ENCODE data around the gene TMEM43. TPM values are rescaled to one million over a fixed set of nuclear protein-coding genes. Genes with fewer than 3 reads are reported as not detected.

The TMEM43 gene
- total RNA-seq, 1 donor from 2014 or later, result 98.2 TPM

DNA sequence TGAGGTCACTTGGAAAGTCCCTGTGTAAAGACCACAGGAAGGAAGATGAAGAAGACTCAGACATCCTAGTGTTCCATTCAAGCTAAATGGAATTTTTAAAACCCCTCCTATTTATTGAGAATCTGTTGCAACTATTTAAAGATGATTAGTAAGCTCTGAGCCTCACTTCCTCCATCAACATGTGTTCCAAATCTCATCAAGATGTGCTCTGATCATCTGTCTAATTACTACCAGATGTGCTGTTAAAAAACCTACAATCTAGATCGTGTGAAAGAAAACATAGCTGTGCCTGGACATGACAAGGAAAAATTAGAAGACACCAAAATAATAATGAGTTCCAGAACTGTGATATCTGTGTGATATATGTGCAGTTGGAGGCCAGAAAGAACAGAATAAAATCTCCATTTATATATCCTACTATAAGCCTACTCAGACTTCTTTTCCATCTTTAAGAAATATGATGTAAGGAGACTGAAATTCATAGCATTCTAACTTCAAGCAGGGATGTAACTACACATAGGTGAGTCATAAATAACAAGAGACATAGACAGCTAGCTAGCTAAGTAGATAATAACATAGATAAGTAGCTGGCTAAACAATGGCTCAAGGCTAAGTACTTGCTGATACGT lies 45.8 kb downstream of the TMEM43 start:
- no peak for DNase-seq (ENCODE audit: extremely low read depth, low read depth, low spot score)

DNA sequence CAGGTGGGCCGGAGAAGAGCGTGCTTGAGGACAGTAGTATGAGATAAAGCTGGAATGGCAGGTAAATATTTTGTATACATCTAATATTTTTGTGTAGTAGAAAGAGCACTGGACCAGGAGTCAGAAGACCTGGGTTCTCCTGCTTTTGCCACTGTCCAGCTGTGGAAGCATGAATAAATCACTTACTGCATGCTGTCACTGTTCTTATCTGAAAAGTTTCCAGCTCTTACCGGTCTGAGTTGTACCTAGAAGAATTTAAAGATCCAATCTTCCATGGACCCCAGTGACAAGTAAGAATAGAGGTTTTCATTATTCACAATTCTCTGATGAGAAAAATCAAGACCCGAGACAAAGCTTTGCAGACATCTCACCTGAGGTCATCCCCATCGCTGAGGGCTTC lies 47.6 kb downstream of the TMEM43 start:
- DNase-seq (ENCODE audit: extremely low read depth, low read depth, low spot score), result no peak

DNA sequence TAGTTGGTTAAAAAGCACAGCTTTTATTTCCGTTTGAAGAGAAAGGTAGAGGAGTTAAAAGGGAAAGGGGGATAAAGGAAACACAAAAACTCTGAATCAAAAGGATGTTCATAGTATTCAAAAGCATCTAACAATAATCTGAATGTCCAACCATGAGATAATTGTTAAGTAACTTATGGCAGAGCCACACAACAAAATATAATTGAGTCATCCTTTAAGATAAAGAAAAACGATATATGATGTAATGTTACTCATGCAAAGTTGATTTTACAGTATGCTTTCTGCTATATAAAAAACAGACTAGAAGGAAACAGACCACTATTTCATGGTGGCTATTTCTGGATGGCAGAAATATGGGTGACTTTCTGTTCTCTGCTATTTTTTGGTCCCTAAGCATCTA lies 49.6 kb downstream of the TMEM43 start:
- no peak for DNase-seq (ENCODE audit: extremely low read depth, low read depth, low spot score)

DNA sequence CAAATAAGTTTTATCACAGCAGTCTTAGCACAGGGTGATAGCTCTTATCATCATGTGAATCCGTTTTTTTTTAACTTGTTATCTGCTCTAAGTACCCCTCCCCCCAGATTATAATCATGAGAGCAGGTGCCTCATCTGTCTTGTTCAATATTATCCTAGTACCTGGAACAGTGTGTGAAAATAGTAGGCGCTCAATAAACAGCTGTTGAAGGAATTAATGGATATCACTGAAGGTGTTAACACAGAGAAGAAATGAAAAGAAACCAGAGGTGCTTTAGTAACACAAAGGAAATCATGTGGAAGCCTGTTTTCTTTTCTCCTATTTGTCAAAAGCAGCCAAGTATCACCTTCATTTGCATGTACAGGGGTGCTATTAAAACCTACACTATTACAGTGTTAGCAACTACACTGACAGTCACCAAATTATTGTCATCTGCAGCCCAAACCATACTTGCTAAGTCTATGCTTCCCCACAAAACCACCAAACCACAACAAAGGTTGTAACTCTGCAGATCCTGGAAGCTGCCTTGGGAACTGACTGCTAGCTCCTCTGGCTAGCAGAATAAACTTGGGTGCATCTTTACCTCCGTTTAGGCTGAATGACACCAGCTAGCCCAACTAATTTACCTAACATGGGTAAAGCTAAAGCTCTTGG lies 50.7 kb downstream of the TMEM43 start:
- no peak for DNase-seq (ENCODE audit: extremely low read depth, low read depth, low spot score)

DNA sequence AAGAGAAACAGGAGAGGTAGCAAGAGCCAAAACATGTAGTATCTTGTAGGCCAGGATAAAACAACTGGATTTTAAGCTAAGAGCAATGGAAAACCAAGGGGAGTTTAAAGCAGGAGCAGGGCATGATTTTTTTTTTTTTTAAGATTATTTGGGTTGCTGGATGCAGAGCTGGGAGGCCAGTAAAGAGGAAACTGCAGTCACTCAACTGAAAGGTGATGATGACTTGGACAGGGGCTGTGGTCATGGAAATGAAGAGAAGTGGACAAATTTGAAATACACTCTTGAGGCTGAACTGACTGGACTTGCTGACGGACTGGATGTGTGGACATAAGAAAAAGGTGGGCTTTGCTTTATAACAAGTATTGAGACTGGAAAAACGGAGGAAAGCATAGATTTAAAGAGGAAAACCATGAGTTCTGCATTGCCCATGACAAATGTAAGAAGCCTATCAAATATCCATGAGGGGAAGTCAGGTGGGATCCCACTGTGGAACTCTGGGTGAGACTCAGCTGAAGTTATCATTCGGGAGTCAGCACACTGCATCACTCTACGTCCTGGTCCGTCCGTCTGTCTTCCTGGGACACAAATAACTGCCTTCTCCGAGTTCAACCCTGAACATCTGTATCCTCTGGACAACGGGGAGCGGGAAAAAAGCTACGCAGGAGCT lies 52.9 kb downstream of the TMEM43 start:
- no peak for DNase-seq (ENCODE audit: extremely low read depth, low read depth, low spot score)

DNA sequence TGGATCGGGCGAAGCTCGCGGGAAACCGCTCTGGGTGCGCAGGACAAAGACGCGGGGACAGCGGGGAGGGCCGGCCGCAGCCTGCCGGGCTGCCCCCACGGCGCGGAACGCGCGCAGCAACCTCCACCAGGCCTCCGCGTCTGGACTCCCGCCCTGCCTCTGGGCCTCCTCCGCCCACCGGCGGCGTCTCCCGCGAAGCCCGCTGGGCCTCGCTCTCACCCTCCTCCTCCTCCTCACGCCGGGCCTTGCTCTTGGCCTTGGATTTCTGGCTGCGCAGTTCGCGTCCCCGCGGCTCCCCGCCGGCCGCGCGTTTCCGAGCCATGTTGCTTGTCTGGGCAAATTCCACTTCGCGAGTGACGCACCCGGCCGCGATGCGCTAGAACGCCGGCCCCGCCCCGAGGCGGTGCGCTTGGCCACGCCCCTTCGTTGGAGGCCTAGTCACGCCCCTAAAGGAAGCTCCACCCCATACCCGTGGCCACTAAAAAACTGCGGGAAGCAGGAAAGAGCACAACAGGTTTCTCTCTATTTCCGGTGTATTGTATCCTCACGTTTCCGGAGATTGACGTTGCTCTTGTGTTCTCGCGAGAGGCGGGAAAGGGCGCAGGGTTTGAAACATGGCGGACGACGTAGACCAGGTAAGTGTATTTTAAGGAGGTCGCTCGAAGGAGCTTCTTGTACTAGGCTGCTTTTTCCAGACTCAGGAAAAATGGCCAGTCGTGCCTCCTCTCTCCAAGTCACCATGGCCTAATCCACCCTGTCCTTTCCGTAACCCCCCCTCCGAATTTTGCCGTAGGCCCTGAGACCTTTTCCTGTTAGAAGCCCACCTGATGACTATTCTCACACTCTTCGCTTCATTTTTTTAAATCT lies 53.6 kb downstream of the TMEM43 start, which contains the start of the genes LSM3 and XPC:
Gene LSM3 (plus strand): TSS at position 571 of the 867 bp plus-strand sequence. CDS start 44 bp downstream, at position 615.
Gene XPC (minus strand): TSS at position 355 of the 867 bp plus-strand sequence. CDS start 33 bp downstream, at position 322.
- DNase-seq (ENCODE audit: extremely low read depth, low read depth, low spot score), result peak; percentile 98

DNA sequence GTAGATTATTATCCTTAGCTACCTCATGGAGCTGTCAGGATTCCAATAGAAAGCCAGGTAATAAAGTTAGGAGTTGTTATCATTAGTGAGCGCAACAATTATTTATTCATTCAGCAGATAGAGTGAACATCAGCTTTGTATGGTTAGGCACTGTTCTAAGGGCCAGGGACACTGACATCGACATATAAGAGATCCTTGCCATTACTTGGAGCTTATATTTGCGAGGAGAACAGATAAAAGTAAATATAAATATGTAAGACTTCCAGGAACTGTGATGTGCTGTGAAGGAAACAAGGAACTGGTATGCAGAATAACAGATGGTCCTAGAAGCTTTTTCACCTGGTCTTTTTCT lies 54.2 kb downstream of the TMEM43 start:
- no peak for DNase-seq (ENCODE audit: extremely low read depth, low read depth, low spot score)

DNA sequence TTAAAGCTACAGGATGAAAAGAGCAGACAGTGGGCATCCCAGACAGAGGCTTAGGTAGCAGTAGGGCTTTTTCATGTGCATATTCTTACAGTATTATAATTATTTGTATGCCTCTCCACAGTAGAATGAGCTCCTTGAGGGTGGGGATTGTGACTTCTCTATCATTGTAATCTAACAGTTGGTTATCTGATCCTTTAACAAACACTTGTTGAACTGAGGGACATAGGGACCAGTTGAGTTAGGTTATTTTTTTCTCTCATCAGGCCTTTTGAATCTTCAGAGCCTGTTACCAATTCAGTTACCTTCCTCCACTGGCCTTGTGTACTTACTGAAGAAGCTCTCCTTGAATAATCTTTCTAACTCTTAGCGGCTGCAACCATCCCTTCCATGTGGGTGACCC lies 54.9 kb downstream of the TMEM43 start:
- no peak for DNase-seq (ENCODE audit: extremely low read depth, low read depth, low spot score)

DNA sequence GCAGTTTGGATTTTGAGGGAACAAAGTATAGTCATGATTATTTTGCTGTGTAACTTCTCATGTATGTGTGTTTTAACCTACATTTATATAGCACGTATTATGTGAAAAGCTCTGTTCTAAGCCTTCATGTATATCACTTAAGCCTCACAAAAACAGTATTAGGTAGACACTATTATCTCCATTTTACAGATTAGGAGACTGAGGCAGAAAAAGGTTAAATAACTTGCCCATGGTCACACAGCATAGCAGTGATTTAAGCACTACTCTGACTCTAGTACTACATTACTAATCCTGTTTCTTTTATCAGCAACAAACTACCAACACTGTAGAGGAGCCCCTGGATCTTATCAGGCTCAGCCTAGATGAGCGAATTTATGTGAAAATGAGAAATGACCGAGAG lies 56.4 kb downstream of the TMEM43 start:
- DNase-seq (ENCODE audit: extremely low read depth, low read depth, low spot score), result no peak

DNA sequence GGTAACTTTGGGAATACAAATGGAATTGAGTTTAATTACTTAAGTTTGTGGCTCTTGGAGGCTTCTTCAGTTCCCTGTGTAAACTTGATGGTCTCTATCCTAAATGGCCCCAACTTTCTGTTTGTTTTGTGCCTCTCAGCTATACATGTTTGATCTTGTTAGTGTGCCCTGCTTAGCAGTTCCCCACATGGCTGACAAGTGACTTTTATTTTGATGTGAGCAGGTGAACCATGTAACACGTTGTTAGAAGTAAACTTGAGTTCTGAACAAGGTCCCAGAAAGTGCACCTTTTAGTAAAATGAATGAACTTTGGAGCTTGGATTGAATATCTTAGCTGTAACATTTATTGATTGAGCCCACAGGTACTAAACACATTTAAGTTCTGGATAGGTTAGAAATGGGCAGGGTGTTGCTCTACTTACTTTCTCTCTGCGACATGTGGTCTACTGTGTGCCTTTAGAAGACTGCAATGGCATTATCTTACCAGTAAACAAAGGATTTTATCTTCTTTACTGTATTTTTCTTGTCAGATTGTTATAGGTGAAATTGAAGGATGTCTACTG lies 58.2 kb downstream of the TMEM43 start:
- DNase-seq (ENCODE audit: extremely low read depth, low read depth, low spot score), result no peak

DNA sequence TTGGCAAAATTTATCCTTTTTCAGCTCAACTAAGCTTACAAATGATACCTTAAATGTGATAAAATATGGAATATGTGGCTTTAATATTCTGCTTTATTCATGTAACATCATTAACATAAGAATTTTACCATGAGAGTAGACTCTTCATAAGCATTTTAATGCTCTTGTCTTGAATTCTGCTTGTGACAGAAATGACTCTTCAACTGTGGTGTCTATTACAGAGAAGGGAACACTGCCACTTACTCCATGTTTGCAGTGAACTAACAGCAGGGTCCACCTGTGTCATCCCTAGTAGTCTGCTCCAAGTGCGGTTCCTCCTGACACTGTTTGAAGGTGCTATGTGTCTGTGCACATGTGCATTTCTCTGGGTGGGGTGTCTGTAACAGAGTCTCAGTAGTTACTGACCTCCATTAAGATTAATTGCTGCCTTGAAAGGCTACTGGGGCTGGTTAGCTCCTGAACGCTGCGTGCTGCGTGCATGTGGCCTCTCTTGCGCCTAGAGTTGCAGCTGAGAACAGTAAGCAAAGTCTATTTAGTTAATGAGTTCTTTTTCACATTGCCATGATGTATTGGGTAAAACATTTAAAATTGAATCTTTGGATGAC lies 62.1 kb downstream of the TMEM43 start:
- no peak for DNase-seq (ENCODE audit: extremely low read depth, low read depth, low spot score)

DNA sequence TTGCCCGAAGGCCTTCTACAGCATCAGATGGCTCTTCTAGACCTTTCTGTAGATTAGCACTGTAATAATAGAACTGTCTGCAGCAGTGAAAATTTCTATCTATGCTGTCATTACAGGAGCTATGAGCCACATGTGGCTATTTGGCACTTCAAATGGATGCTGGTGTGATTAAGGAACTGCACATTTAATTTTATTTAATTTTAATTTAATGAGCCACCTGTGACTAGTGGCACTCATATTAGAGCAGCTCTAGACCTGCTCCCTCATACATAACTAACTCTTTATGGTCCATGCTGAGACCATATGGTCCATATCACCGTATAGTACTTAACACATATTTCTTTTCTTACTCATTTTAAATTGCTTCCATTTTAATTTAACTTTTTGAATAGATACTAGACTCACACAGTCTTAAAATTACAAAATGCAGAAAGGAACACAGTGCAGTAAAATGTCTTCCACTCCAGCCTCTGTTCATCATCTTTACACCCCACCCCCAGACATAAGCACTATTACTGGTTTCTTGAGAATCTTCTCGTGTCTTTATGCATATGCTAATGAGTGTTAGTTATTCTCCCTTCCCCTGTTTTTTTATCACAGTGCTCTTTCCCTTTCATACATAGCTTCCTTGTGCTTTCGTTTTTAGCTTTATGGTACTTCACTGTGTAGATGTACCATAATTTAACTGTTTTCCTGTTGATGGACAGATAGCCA lies 63.3 kb downstream of the TMEM43 start:
- DNase-seq (ENCODE audit: extremely low read depth, low read depth, low spot score), result no peak

Other genes with a start within 250 kb of the TMEM43 start
- gene WNT7A, start 245.0 kb upstream of the TMEM43 start, total RNA-seq, result 0.24 TPM in 1 of 2 replicates, not detected in the other
- gene CHCHD4, start 182 bp upstream of the TMEM43 start, total RNA-seq, result 9.6 and 13.6 TPM in 2 replicates
- 50.4 and 56.7 TPM in 2 replicates for gene XPC, start 53.5 kb downstream of the TMEM43 start, total RNA-seq
- 8.6 and 11.2 TPM in 2 replicates for gene LSM3, start 53.8 kb downstream of the TMEM43 start, total RNA-seq